Activated T-cell treated with anti-CD3 and anti-CD28 coated beads for 4 hours (primary cell): ENCODE measurements around the gene R3HDM1.
"Not testable (repeated sequence)": the region's sequence is repeated elsewhere in the genome, so short reads cannot be mapped to it uniquely, and the experiment has no call there.

ENCODE experiments used
- DNase-seq: peaks from one replicate; pipeline ENCODE4 v3.0.0-alpha.2; 2020

The R3HDM1 gene

DNA sequence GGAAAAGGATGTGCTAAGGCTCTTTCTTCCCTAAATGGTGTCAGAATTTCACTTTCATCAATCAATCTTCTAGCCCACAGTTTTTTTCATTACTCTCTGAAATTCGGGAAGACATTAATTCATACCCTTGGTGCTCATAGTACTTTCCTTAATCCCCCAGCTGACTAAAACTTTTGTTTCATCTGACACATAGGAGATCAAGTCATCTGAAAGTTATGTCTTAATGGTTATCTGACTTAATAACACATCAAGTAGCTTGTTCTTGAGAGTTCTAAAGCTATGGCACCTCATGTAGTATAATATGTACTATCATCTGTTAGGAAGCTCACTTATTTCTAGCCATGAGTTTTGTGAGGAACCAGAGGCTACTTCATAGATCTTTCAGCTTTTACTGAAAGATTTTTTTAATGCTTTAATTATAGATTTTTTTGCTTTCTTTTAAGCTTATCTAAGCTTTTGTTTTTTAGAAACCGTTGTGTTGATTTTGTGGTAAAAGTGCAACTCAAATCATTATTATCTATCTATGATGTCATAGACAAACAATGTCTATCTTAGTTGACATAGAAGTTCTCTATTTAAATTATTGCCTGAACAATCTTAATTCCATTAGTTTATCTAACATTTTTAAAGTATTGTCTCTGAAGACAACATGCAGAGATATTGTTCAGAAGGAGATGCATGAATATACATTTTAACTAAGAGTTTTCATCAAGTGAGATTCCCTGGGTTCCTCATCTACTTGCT, 116.7 kb downstream of the R3HDM1 start:
- no peak for DNase-seq

GRCh38 chr2:135650721-135651120, 119.4 kb downstream of the R3HDM1 start:
- no peak for DNase-seq

- DNase-seq = no peak
These were observed 120.4 kb downstream of the R3HDM1 start for GRCh38 chr2:135651717-135652116.

DNA sequence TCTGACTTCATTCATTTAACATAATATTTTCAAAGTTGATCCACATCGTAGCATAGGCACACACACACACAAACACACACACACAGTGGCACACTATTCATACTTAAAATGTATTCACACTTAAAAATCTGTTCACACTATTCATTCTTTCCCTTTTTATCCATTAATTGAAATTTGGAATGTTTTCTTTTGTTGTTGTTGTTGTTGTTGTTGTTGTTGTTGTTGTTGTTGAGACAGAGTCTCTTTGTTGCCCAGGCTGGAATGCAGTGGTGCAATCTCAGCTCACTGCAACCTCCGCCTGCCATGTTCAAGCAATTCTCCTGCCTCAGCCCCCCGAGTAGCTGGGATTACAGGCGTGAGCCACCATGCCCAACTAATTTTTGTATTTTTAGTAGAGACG, 123.0 kb downstream of the R3HDM1 start:
- not testable (repeated sequence) for DNase-seq

- peak; percentile 20 for DNase-seq
These were observed 126.7 kb downstream of the R3HDM1 start for GRCh38 chr2:135657806-135658582.

- DNase-seq = no peak
These were observed 130.8 kb downstream of the R3HDM1 start for GRCh38 chr2:135662088-135662487.

DNA sequence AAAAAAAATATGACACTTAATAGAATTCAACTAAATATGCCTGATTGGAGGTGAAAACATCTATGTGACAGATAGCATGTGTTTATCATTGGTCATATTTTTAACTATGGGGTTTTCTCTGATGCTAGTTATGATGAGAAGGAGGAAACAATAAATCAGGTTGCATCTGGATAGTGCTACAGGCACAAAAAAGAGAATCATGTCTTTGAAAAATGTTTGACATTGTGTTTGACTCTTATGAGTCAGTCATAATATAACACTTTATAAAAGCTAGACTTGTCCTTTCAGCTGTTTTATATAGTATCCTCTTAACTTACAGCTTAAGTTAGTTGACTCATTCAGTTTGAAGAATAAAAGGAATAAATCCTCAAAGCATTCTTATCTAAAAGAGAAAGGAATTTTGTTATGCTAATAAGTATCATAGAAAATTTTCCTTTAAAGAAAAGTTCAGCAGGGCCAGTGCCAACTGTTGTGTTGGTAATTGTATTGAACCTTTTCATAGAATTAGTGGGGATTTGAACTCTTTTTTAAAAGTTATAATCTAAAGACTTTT, 131.9 kb downstream of the R3HDM1 start:
- DNase-seq = no peak

DNA sequence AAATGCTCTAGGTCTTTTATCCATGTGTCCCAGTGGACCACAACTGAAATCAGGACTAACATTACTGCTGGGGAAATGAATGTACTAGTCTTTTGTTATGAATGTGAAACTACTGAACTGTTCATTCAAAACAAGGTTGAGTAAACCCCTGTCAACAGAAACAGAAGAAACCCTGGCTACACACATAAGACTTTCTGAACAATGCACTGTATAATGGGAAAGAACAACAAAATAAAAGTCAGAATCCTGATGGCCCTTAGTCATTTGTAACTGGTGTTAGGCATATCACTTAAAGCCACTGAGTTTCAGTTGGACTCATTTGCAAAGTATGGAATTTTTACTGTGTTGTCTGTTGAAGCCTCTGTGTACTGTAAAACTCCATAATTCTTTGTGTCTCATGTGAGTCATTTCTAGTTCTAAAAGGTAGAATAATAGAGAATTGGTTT, 133.4 kb downstream of the R3HDM1 start:
- DNase-seq = no peak

DNA sequence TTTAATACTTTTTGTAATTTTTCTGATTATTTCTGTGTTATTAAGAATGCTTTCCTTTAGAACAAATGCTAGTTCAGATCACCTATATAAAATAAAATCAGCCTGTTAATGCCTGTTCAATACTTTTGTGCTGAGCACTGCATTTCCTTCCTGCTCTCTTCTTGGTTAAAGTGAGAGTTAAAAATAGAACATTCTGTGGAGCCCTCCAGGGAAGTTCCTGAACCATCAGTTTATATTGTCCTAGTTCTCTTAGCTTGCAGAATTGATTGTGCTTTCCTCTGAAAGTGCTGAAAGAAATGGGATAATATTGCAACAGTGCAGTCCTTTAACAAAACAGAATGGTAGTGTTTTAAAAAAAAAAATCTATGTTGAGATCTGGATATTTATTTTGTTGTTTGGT, 135.8 kb downstream of the R3HDM1 start:
- no peak for DNase-seq

DNA sequence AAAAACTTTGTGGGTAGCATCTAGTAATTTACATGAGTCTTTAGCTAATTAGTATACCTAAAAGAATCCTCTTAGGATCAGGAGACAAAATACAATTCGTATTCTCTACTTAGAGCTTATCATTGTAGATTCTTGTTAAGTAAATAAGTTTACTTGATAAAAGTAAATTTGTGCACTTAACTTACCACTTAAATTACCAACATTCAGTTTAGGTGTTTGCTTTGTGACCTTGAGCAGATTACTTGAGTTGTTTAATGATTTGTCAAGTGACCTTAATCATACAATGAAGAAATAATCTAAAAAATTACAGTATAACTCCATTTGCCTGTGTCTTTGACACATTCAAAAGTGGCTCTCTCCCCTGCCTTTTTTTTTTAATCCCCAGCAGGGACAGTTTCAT, 143.2 kb downstream of the R3HDM1 start:
- DNase-seq = no peak

- no peak for DNase-seq
These were observed 144.7 kb downstream of the R3HDM1 start for GRCh38 chr2:135676031-135676430.

GRCh38 chr2:135679125-135679524, 147.8 kb downstream of the R3HDM1 start:
- DNase-seq = no peak

GRCh38 chr2:135685361-135685760, 154.1 kb downstream of the R3HDM1 start:
- DNase-seq = no peak

GRCh38 chr2:135688978-135689377, 157.7 kb downstream of the R3HDM1 start:
- DNase-seq = no peak

GRCh38 chr2:135689679-135690078, 158.4 kb downstream of the R3HDM1 start:
- DNase-seq = no peak

DNA sequence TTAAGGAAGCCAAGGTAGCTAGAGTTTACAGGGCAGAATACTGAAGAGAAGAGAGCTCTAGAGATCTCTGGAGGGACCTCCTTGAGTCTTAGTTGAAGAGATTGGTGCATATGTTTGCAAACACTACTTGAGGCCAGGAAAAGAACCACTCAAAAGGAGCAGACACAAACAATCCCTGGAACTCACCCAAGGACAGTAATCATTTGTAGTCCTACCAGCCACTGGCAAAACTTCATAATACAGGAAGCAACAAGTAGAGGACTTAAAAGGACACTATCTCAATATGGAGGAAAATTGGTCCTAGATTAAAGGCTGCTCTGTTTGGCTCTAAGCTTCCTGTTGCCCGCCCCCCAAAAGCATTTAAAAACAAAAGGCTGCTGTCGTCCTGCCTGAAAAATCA, 163.4 kb downstream of the R3HDM1 start:
- no peak for DNase-seq

- no peak for DNase-seq
These were observed 167.6 kb downstream of the R3HDM1 start for GRCh38 chr2:135698838-135699237.

DNA sequence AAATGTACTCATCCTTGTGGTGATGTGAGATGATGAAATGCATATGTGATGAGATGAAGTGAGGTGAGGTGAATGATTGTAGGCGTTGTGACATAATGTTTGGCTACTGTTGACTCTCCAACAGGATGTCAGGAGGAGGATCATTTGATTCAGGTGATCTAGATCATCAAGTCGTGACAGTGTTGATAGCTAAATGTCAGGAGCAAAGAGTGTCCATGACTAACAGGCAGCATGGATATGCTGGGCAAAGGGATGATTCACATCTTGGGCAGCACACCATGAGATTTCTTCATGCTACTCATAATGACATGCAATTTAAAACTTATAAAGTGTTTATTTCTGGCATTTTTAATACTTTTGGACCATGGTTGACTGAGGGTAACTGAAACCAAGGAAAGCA, 170.2 kb downstream of the R3HDM1 start:
- DNase-seq = no peak

DNA sequence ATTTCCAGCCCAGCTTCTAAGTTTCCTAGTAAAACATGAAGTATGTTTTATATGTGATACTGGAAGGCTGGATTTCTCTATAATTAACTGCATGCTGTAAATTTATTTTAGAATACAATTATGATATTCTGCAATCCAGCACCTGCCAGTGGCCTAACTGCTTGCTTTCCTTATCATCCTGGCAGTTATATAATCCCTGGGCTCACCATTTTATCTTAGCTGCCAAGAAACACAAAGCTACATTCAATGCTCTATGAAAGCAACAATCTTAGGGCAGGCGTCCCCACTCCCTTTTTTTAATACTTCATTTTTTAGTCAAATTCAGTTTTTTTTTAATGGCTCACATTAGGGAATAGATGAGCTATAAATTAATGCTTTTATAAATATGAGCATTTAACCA, 172.0 kb downstream of the R3HDM1 start:
- DNase-seq = no peak

DNA sequence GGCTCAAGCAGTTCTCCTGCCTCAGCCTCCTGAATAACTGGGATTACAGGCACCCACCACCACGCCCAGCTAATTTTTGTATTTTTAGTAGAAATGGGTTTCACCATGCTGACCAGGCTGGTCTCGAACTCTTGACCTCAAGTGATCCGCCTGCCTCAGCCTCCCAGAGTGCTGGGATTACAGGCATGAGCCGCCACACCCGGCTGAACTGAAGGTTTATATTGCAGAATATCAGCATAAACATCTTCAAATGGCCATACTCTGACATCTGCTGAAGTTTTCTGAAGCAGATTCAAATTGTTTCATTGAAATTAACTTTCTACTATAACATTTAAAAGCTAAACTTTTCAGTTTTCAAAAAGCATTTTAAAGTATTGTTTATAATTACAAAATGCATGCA, 172.8 kb downstream of the R3HDM1 start:
- not testable (repeated sequence) for DNase-seq

- DNase-seq = no peak
These were observed 176.9 kb downstream of the R3HDM1 start for GRCh38 chr2:135708159-135708558.

DNA sequence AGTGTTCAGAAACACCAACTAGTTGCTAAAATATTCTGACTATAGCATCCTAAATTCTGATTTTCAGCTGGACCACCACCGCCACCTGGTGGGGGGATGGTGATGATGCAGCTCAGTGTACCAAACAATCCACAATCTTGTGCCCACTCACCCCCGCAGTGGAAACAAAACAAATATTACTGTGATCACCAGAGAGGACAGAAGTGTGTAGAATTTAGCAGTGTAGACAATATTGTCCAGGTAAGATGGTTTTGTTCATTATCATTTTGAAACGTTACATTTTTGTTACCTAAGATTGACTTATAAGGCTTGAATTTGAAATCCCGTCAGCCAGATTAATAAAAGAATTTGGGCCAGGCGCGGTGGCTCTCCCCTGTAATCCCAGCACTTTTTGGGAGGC, 178.7 kb downstream of the R3HDM1 start:
- DNase-seq = peak; percentile 67

DNA sequence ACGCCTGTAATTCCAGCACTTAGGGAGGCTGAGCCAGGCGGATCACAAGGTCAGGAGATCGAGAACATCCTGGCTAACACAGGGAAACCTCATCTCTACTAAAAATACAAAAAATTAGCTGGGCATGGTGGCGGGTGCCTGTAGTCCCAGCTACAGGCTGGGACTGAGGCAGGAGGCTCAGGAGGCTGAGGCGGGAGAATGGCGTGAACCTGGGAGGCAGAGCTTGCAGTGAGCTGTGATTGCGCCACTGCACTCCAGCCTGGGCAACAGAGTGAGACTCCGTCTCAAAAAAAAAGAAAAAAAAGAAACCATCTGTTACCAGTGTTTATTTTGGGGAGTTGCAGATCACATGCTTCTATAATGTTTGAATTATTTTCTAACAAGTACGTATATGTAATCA, 183.8 kb downstream of the R3HDM1 start:
- DNase-seq = not testable (repeated sequence)
